ENCODE results near the gene ACBD5. TPM values are rescaled to one million over a fixed set of nuclear protein-coding genes. Genes with fewer than 3 reads are reported as not detected.

The ACBD5 gene
- total RNA-seq, 2 donors from 2014 or later, result 11.1 to 16.8 TPM

DNA sequence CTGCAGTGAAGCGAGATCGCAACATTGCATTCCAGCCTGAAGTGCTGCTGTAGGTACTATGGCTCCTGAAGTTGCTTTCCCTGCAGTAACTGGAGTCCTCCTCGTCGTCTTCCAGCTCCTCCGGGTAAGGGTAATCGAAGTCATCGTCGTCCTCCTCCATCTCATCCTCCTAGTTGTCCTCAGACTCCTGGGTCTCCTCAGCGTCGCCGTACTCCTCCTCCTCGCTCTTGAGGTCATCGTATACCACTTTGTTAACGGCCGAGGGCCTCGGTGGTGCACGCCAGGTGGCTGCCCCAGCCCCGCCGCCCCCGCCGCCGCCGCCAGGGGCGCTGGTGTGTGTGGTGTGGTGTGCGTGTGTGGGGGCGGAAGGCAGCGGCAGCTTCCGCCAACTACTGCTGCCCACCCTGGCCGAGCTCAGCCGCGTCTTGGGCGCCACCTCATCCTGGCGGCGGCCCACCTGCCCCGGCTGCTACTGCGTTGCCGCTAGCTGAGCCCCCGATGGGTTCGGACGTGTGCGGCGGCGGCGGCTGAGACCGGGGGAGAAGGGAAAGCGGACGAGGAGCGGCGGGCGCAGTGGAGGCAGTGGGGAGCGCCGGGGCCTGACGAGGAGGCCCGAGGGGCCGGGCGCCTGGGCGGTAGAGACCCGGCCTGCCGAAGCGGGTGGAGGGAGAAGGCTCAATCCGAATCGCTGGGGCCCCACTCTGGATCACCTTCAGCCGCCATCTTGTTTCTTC, 11.8 kb upstream of the ACBD5 start:
- Histone ChIP-seq H3K4me3 (peak overlapping the region; percentile 80), H3K36me3 (no peaks in the 10 kb centered on the region), H3K27ac (peak overlapping the region in 1 of 2 donors; percentile 50), H3K4me1 (ENCODE audit: control insufficient read depth in 1 of 2, low read depth in 2 of 2) (no peaks in the 10 kb centered on the region), H3K9me3 (no peaks in the 10 kb centered on the region), H3K27me3 (replicated peaks; ENCODE audit: insufficient read depth) (no peaks in the 10 kb centered on the region)
- DNase-seq (ENCODE audit: low spot score) (no peak), ATAC-seq (ENCODE audit: insufficient number of reproducible peaks, low FRiP score, low read depth) (no peak)
- TF ChIP-seq, protein P1, sequence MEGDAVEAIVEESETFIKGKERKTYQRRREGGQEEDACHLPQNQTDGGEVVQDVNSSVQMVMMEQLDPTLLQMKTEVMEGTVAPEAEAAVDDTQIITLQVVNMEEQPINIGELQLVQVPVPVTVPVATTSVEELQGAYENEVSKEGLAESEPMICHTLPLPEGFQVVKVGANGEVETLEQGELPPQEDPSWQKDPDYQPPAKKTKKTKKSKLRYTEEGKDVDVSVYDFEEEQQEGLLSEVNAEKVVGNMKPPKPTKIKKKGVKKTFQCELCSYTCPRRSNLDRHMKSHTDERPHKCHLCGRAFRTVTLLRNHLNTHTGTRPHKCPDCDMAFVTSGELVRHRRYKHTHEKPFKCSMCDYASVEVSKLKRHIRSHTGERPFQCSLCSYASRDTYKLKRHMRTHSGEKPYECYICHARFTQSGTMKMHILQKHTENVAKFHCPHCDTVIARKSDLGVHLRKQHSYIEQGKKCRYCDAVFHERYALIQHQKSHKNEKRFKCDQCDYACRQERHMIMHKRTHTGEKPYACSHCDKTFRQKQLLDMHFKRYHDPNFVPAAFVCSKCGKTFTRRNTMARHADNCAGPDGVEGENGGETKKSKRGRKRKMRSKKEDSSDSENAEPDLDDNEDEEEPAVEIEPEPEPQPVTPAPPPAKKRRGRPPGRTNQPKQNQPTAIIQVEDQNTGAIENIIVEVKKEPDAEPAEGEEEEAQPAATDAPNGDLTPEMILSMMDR (IDR thresholded peaks at IDR 0.05), result peak; percentile 81

DNA sequence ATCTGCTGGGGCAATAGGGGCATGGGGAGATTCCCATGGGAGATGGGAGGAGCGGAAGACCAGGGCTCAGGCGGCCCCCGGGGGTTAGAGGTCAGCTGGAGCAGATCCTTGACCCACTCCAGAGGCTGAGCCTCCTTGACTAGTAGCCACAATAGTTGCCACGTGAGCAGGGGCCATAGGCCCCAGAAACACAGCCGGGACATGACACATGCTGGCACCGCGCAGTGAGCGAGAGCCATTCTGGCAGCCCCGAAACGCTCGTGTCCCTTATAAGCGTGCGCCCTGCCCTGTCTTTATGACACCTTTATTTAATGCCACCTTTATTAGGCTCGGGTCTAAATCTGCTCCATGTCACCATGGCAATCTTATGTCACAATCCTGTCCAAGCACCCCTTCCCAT, 11.0 kb upstream of the ACBD5 start:
- H3K36me3 ChIP-seq, result no peaks in the 10 kb centered on the region
- H3K27ac ChIP-seq, result no peak overlapping the region
- H3K27me3 ChIP-seq (replicated peaks; ENCODE audit: insufficient read depth), result no peaks in the 10 kb centered on the region
- H3K9me3 ChIP-seq, result no peaks in the 10 kb centered on the region
- H3K4me1 ChIP-seq (ENCODE audit: control insufficient read depth in 1 of 2, low read depth in 2 of 2), result no peaks in the 10 kb centered on the region
- ATAC-seq (ENCODE audit: insufficient number of reproducible peaks, low FRiP score, low read depth) (no peak), DNase-seq (ENCODE audit: low spot score) (no peak)
- TF ChIP-seq, protein P1 (IDR thresholded peaks at IDR 0.05), result no peak
- no peak overlapping the region for H3K4me3 ChIP-seq

DNA sequence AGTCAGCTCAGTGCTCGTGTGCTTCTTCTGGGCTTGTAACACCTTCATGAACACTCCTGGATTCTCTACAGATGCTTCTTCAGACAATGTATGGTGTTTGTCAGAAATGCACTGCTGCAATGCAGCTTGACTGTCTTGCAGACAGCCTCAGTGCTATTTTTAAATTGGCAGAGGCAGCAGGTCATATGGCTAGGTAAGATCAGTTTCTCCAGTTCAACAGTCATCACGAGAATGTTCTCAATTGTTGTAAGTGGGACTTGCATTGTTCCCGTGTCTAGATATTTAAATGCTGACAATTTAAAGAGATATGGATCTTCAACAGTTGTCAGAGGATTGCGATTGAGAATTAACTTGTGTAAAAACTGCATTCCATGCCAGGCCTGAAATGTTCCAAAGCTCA, 7.6 kb upstream of the ACBD5 start:
- Histone ChIP-seq H3K4me3 (no peak overlapping the region), H3K9me3 (no peaks in the 10 kb centered on the region), H3K36me3 (no peaks in the 10 kb centered on the region), H3K4me1 (ENCODE audit: control insufficient read depth in 1 of 2, low read depth in 2 of 2) (peaks cover 5% of the 10 kb centered on the region in 2 donors), H3K27me3 (replicated peaks; ENCODE audit: insufficient read depth) (no peaks in the 10 kb centered on the region), H3K27ac (no peak overlapping the region)
- DNase-seq (ENCODE audit: low spot score) (no peak), ATAC-seq (ENCODE audit: insufficient number of reproducible peaks, low FRiP score, low read depth) (no peak)
- TF ChIP-seq, protein P1 (IDR thresholded peaks at IDR 0.05), result no peak

DNA sequence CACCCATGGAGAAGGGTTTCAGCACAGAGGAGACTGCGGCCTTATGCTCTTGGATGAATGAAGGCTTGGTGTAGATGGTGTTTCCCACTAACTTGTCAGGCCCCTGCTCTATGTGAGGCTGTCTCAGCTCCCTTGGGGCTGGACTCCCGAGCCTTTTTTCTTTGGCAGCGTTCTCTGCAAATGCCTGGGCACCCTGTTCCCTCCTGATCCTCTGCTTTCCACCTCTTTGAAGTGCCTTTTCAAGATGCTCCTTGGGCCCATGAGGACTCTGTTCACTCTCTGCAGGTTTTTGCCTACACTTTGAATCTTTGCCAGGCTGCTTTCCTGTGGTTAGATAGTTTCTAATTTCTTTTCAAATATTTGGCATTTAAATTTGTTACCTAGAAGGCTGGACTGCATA, 6.8 kb upstream of the ACBD5 start:
- Histone ChIP-seq H3K36me3 (no peaks in the 10 kb centered on the region), H3K9me3 (no peaks in the 10 kb centered on the region), H3K27ac (no peak overlapping the region), H3K27me3 (replicated peaks; ENCODE audit: insufficient read depth) (no peaks in the 10 kb centered on the region), H3K4me1 (ENCODE audit: control insufficient read depth in 1 of 2, low read depth in 2 of 2) (peaks cover 7 to 10% of the 10 kb centered on the region in 2 donors), H3K4me3 (no peak overlapping the region)
- DNase-seq (ENCODE audit: low spot score) (no peak), ATAC-seq (ENCODE audit: insufficient number of reproducible peaks, low FRiP score, low read depth) (no peak)
- TF ChIP-seq, protein P1 (IDR thresholded peaks at IDR 0.05), result no peak

DNA sequence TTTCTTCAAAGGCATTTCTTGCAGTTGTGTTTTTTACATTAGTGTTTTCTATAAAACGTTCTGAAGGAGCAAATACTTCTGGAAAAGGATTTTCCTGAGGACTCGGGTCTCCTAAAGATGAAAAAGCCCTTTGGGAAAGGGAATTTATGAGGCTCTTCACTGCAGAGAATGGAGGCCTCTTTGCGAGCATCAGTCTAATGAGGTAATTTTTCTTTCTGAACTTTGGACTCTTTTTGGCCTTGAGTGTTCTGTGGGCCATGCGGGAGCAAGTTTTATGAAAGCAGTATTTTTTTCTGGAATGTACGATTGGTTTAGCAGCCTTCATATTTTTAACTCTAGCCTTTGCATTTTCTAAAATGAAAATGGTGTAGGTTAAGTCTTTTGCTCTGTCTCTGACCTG, 6.4 kb upstream of the ACBD5 start:
- Histone ChIP-seq H3K27ac (no peak overlapping the region), H3K4me1 (ENCODE audit: control insufficient read depth in 1 of 2, low read depth in 2 of 2) (peaks cover 7 to 10% of the 10 kb centered on the region in 2 donors), H3K4me3 (no peak overlapping the region), H3K27me3 (replicated peaks; ENCODE audit: insufficient read depth) (no peaks in the 10 kb centered on the region), H3K36me3 (no peaks in the 10 kb centered on the region), H3K9me3 (no peaks in the 10 kb centered on the region)
- no peak for DNase-seq (ENCODE audit: low spot score)
- no peak for ATAC-seq (ENCODE audit: insufficient number of reproducible peaks, low FRiP score, low read depth)
- TF ChIP-seq, protein P1 (IDR thresholded peaks at IDR 0.05), result no peak

Data from thoracic aorta (tissue), 2 donors.